IPS DF 4.7 (cell line): ENCODE data around the gene DNMT3A.
"Not testable (repeated sequence)": the region's sequence is repeated elsewhere in the genome, so short reads cannot be mapped to it uniquely, and the experiment has no call there.

Source experiments
- DNase-seq: peaks from one replicate; pipeline ENCODE4 v3.0.0-alpha.2; 2013; ENCODE audit warnings: low spot score; ENCODE audit errors: extremely low read depth

DNMT3A gene

DNA sequence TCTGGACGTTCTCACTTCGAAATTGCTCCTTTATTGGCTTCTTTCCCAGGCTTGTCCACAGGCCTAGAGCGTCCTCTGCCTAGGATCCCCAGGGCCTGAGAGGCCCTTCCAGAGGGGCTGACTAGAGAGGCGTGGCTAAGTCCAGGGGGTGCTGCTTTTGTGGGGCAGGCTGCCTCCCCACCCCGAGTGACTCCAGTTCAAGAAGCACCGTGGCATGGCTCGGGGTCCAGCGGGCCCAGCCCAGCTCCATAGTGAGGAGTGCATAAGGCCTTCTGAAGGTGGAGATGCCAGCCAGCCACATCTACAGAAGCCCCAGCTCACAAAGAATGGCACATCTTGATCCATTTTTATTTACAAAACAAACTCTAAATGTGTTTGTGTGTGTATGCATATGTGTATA, 128.5 kb downstream of the DNMT3A start:
- DNase-seq: no peak

DNA sequence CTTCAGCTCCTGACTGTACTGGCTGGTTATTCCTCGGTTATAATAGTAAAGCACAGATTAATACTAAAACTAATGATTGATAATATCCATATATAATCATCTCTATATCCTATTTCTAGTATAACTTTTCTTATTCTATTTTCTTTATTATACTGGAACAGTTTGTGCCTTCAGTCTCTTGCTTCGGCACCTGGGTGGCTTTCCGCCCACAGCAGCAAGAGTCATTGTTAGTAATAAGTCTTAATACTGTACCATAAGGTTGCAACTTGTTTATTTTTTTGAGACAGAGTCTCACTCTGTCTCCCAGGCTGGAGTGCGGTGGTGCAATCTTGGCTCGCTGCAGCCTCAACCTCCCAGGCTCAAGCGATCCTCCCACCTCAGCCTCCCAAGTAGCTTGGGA, 130.8 kb downstream of the DNMT3A start:
- DNase-seq: not testable (repeated sequence)

DNA sequence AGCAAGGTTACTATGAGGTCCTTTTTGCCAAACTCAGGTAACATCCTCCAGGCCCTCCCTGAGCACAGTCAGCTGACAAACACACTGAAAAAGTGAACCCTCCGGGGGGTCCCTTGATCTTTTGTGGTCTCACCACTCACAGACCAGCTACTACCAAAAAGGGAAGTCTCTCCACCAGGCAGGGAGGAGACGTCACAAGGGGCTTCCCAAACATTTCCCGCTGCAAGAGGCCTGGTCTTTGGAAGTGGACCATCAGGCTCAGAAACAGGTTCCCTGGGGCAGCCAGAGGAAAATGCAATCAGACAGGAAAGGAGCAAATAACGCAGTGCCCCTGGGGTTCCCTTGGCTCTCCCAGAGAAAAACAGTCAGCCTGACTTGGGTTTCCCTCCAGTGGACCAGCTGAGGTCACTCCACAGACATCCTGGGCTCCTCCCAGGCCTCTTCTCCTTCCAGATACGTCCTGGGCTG, 134.6 kb downstream of the DNMT3A start:
- no peak for DNase-seq

DNA sequence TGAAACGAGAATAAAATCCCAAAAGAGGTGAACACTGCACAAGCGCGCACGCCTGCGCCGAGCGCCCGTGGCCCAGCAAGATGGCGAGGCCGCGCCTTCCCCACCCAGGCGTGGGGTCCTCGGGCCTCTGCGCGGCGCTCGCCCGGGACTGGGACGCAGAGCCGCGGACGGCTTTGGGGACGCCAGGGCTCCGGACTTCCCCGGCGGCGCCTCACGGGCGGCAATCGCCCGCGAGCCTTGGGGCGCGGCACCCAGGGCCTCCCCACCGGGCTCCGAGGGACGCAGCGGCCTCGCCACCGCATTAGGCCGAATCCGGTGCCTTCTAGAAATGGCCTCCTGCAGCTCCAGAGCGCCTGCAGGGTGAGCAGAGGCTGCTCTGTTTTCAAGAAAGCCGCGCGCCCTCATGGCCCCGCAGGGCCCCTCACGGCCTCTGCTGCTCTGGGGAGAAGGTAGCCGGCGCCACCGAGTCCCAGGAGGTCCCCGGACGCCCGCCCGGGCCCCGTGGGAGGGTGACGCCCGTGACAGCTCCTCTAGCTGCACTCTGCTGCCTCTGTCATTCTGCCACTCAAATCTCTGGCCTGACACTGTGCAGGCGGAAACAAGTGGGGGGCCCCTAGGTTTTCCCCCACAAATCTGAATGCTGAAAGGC, 137.4 kb downstream of the DNMT3A start:
- no peak for DNase-seq

DNA sequence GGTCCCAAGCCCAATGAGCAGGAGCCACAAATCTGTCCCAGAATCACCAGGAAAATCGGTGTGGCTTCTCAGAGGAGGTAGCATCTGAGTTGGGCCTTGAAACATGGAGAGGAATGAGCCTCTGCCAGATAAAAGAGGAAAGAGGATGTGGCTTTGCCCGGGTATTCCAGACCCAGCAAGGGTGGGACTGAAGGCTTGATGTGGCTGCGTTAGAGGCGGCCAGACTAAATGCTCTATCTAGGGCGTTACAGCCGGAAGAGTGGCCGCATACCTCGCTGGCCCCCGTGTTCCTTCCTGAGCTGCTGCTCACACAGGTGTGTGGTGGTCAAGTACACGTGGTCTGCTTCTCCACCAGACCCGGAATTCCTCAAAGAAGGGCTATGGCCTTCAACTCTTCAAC, 139.4 kb downstream of the DNMT3A start:
- no peak for DNase-seq

DNA sequence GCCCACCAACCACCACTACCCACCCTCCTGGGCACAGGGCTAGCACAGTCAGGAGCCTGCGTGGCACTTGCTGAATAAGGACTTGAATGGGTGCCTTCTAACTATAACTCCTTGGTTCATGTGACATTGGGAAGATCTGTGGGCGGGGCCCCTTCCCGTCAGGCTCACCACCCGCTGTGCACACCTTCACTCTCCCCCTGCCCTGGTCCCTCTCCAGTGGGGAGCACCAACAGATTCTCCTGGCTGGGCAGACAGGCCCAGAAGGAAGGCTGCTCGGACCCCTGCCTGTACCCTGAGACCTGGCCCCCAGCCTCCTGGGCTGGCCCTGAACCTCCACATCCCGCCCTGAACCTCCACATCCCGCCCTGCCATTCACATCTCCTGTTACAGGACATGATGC, 139.9 kb downstream of the DNMT3A start:
- no peak for DNase-seq

DNA sequence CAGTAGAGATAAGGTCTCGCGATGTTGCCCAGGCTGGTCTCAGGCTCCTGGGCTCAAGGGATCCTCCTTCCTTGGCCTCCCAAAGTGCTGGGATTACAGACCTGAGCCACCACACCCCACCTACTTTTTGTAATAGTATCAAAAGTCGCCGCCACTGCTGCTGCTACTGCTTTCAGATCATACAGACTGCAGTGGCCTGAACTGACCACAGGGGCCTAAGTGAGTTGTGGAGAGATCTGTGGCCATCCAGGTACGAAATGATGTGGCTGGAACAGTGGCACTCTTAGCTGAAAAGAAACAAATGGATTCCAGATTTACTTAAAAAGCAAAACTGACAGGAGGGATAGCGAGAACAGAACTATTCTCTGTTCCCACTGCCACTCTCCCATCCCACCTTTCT, 140.5 kb downstream of the DNMT3A start:
- no peak for DNase-seq

DNA sequence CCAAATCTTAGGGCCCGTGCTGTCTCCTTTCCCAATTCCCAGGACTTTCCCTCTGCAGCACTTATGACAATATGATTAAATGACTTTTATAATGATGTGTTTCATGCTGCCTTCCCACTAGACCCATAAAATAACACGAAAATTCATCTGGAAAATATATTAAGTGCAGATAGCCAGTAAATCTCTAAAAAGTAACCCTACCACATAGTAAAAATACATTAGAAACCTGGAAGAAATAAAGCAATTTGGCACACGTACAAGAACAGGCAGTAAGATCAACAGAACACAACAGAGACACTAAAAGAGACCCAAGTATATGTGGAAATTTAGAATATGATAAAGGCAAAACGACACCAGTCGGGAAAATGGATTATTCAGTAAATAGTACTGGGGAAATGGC, 143.1 kb downstream of the DNMT3A start:
- no peak for DNase-seq

DNA sequence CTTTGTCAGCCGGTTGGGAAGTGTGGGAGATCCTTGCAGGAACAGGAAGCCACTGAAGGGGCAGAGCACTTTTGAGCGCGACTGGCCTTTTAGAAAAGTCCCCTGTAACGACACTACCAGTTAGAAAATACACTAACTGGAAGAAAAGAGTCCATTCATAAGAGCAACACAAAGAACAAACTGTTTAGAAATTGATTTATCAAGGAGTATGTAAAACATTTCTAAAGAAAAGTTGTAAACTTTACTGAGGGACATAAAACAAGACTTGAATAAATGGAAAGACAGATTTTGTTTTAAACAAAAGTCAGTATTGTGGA, 143.6 kb downstream of the DNMT3A start:
- DNase-seq: no peak

DNA sequence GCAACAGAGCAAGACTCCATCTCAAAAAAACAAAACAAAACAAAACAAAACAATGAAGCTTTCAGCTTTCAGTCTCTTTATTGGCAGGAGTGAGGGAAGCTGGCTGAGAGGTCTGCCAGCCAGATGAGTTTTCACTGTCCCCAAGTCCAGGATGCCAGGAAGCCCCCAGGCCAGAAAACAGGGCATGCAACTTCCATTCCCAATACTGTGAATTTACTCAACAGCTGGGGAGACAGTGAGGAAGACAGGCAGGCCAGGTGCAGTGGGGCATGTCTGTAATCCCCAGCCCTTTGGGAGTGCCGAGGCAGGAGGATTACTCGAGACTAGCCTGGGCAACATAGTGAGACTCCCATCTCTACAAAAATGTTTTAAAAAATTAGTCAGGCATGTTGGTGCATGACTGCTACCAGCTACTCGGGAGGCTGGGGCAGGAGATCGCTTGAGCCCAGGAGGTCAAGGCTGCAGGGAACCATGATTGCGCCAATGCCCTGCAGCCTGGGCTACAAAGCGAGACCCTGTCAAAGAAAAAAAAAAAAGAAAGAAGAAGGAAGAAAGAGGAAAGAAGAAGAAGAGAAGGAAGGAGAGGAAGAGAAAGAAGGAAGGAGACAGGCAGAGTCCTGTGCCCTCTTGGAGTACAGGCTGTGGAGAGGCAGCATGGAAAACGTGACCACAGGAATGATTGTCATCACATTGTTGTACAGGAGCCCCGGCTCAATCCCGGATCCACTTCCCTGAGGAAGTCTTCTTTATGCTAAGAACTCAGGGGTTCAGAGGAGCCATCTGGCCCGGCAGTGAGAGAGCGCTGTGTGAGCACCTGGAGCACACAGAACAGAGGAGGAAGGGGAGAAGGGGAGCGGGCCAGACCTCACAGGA, 144.2 kb downstream of the DNMT3A start:
- DNase-seq: no peak

DNA sequence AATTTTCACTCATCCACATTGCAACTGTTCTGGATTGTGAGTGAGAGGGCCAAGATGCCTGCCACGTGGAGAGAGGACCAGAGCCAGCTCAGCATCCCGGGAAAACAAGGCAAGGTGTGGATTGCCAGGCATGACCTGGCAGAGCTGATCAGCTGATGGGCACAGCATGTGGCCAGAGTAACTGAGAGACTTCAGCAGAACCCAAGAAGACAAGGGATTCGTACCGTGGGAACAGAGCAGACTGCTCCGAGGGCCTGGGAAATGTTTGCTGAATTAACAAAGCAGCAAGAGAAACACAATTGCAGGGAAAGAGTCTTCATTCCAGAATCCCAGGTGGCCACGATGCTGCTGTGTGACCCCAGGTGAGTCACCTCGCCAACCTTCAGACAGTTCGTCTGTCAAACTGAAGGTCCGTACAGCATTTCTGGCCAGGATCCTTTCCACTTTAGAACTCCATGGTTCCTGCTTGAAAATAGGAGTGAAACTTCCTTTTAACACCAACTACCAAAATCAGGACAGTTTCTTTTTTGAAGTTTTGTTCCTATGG, 147.1 kb downstream of the DNMT3A start:
- DNase-seq: no peak

DNA sequence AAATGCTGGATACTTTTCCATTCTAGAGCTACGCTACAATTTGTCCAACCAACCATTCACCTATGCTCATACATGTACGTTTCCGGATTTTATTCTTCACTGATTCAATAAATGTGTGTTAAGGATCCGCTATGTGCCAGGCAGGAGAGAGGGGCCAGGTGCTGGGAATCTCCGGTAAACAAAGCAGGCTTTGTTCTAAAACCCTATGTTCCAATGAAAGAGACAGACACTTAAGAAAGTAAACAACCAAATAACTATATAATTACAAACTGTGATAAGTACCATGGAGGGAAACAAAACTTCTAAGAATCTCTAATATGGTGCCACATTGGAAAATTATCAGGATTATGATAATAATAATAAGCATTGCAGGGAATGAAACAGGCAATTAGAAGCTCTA, 151.2 kb downstream of the DNMT3A start:
- no peak for DNase-seq

DNA sequence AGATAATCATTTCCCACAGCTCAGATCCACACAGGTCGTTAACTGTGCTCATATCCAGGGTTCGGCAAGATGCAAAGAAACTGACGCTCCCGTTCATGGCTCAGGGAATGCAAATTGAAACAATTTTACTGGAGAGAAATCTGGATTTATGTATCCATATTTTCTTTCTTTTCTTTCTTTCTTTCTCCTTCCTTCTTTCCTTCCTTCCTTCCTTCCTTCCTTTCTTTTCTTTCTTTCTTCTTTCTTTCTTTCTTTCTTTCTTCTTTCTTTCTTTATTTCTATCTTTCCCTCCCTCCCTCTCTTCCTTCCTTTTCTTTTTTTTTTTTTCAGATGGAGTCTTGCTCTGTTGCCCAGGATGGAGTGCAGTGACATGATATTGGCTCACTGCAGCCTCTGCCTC, 153.3 kb downstream of the DNMT3A start:
- DNase-seq: no peak

DNA sequence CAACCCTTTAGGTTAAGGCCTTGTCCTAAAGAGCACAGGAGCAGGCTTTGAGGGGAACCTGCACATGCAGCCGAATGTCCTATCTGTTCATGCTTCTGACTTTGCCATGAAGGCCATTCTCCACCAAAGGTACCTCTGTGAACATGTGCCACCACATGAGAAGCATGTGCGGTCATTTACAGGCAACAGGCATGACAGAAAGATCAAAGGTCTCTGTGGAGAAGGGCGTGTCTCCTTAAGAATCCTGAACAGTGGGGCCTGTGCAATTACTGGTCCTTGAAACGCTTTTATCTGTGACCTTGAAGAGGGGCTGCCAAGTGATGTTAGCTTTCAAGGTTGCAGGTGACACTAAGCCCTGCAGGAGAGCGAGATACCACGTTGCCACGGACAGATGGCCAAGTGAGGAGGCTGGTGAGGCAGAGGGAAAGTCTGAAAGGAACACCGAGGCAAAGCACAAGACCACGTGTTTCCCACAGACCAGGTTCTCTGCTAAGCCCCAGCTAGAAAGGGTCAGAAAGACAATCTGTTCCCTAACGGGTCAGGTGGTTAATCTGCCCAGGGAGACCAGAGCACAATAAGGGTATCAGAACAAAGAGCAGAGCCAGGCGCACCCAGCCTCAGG, 153.9 kb downstream of the DNMT3A start:
- no peak for DNase-seq

DNA sequence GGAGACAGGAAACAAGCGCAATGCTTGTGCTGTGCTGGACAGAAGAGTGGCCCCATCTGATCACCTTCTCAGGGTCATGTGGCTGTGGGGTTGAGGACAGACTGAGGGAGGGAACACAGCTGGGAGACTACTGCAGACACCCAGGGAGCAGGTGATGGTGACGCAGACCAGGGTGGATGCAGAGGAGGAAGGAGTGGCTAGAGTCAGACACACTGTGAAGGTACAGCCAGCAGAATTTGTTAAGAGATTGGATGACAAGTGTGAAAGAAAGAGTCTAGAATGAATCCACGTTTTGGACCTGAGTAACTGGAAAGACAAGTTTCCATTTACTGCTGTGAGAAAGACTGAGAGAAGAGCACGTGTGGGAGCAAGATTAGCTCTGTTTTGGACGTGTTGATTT, 157.5 kb downstream of the DNMT3A start:
- no peak for DNase-seq

DNA sequence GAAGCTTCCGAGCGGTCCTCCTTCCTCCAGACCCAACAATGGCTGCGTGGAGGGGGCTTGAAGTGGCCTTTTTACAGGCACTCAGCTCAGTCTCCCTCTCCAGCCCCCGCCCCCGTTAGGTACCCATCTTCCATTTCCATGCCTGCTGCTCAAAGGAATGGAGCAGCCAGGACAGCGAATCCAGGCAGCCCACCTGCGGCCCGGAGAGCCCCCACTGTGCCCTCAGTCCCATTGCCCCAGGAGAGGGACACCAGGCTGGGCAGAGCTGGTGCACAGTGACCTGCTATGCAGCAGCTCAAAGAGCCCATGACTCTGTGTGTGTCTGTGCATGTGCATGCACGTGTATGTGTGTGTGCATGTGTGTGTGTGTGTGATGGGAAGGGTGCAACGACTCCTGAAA, 162.7 kb downstream of the DNMT3A start:
- DNase-seq: no peak
